ENCODE data around the gene ZNF697. TPM values are rescaled to one million over a fixed set of nuclear protein-coding genes. Genes with fewer than 3 reads are reported as not detected.
"Not testable (repeated sequence)": the region's sequence is repeated elsewhere in the genome, so short reads cannot be mapped to it uniquely, and the experiment has no call there.

The ZNF697 gene
- total and polyA plus RNA-seq, 9 of the 15 experiments (the other 6 are each of a cell fraction or from before 2014, with no cell fraction given): 2.1 to 13.6 (median 8.3) TPM

GRCh38 chr1:119603241-119603640 lies 44.8 kb downstream of the ZNF697 start:
- FAIRE-seq; CTCF ChIA-PET (ENCODE audit: low intra/inter-chr PET ratio): not testable (repeated sequence)

GRCh38 chr1:119602789-119603188 lies 45.3 kb downstream of the ZNF697 start:
- H3K4me2 ChIP-seq (ENCODE audit: insufficient read depth, low read length); H3K36me3 ChIP-seq (ENCODE audit: control insufficient read depth, insufficient read depth, low read length); H3K4me3 ChIP-seq; H3K9ac ChIP-seq (ENCODE audit: insufficient read depth in 1 of 2, low read depth in 2 of 2, low read length in 2 of 2); H3K4me1 ChIP-seq (replicated peaks in 1 of 2; ENCODE audit: control insufficient read depth in 2 of 2, insufficient read depth in 2 of 2, low read length in 2 of 2); POLR2A ChIA-PET; ATAC-seq; H4K20me1 ChIP-seq (replicated peaks; ENCODE audit: control insufficient read depth, insufficient read depth, low read length); FAIRE-seq; H2AFZ ChIP-seq (ENCODE audit: low read depth, low read length); CTCF ChIA-PET (ENCODE audit: low intra/inter-chr PET ratio); H3K9me3 ChIP-seq (replicated peaks; ENCODE audit: control insufficient read depth, insufficient read depth, low read depth, low read length); in situ Hi-C loops (cut with MboI); H3K27ac ChIP-seq (ENCODE audit: extremely low read depth, low read depth, low read length); BruUV-seq (replicated peaks); DNase-seq (ENCODE audit: extremely low read depth in 1 of 4, low spot score in 3 of 4); H3K9me1 ChIP-seq (ENCODE audit: control insufficient read depth, insufficient read depth, low read length); H3K79me2 ChIP-seq (ENCODE audit: control insufficient read depth, insufficient read depth, low read length): not testable (repeated sequence)
- peaks cover 5 to 16% of the 10 kb centered on the region in 2 experiments; a peak in 3 of 5 replicates for H3K27me3 ChIP-seq (ENCODE audit: control insufficient read depth in 2 of 2, insufficient read depth in 2 of 2, low read length in 2 of 2)
- intact Hi-C loops (cut with micrococcal nuclease): loop anchor here (10.0 kb wide), 1 partner anchor 128 kb away; no protein-coding TSS in a partner anchor
- 2% methylated on average over 3 of the region's 3 CpGs for WGBS (ENCODE audit: insufficient coverage, low coverage, missing lambda C conversion rate)
- TF ChIP-seq RFX1 (IDR thresholded peaks at IDR 0.05): peak; percentile 27; the same call in 1 of the 2 replicates

More at GRCh38 chr1:119603241-119603640, 44.8 kb downstream of the ZNF697 start:
- H3K27ac ChIP-seq (ENCODE audit: extremely low read depth, low read depth, low read length); H3K36me3 ChIP-seq (ENCODE audit: control insufficient read depth, insufficient read depth, low read length); H3K9ac ChIP-seq (ENCODE audit: insufficient read depth in 1 of 2, low read depth in 2 of 2, low read length in 2 of 2); H3K4me1 ChIP-seq (replicated peaks in 1 of 2; ENCODE audit: control insufficient read depth in 2 of 2, insufficient read depth in 2 of 2, low read length in 2 of 2); DNase-seq (ENCODE audit: extremely low read depth in 1 of 4, low spot score in 3 of 4); H3K4me2 ChIP-seq (ENCODE audit: insufficient read depth, low read length); ATAC-seq; H3K9me3 ChIP-seq (replicated peaks; ENCODE audit: control insufficient read depth, insufficient read depth, low read depth, low read length); POLR2A ChIA-PET; H3K4me3 ChIP-seq; H3K79me2 ChIP-seq (ENCODE audit: control insufficient read depth, insufficient read depth, low read length); in situ Hi-C loops (cut with MboI); BruUV-seq (replicated peaks); H3K9me1 ChIP-seq (ENCODE audit: control insufficient read depth, insufficient read depth, low read length); H4K20me1 ChIP-seq (replicated peaks; ENCODE audit: control insufficient read depth, insufficient read depth, low read length); H2AFZ ChIP-seq (ENCODE audit: low read depth, low read length): not testable (repeated sequence)
- peaks cover 5 to 16% of the 10 kb centered on the region in 2 experiments; a peak in 3 of 5 replicates for H3K27me3 ChIP-seq (ENCODE audit: control insufficient read depth in 2 of 2, insufficient read depth in 2 of 2, low read length in 2 of 2)
- intact Hi-C loops (cut with micrococcal nuclease): loop anchor here (10.0 kb wide), 1 partner anchor 128 kb away; no protein-coding TSS in a partner anchor
- whole genome bisulfite sequencing (ENCODE audit: insufficient coverage, low coverage, missing lambda C conversion rate): 6% methylated on average over 3 of the region's 3 CpGs
